ENCODE measurements around the gene NMNAT1.

Gene NMNAT1

GRCh38 chr1:9942939-9943788 lies at the start of gene NMNAT1, which contains the start of gene LZIC:
Gene NMNAT1, plus strand, starts transcription at chr1:9943475. Its CDS starts 28,599 bp downstream, at chr1:9972074.
Gene LZIC, minus strand, starts transcription at chr1:9943391. Its CDS starts 6,772 bp downstream, at chr1:9936619.
- H3K4me1 ChIP-seq (ENCODE audit: control insufficient read depth in 1 of 2, insufficient read depth in 1 of 2, low read depth in 1 of 2, low read length in 1 of 2): peaks cover 24 to 33% of the 10 kb centered on the region in 2 experiments
- peak; percentile 68 for TF ChIP-seq CTCF (IDR thresholded peaks at IDR 0.05)
- H3K27me3 ChIP-seq: no peaks in the 10 kb centered on the region
- no peaks in the 10 kb centered on the region for H3K9me3 ChIP-seq
- peaks cover 11% of the 10 kb centered on the region for H3K36me3 ChIP-seq
- peak within 1 kb of the TSS; percentile 85 to 98 for H3K4me3 ChIP-seq (ENCODE audit: low read depth in 1 of 2, low read length in 1 of 2)
- H3K27ac ChIP-seq: peak within 1 kb of the TSS; percentile 86

GRCh38 chr1:9894115-9894514 lies 49.2 kb upstream of the NMNAT1 start:
- no peaks in the 10 kb centered on the region for H3K9me3 ChIP-seq
- no peaks in the 10 kb centered on the region for H3K36me3 ChIP-seq
- no peak overlapping the region for H3K4me3 ChIP-seq (ENCODE audit: low read depth in 1 of 2, low read length in 1 of 2)
- TF ChIP-seq CTCF (IDR thresholded peaks at IDR 0.05): no peak
- H3K4me1 ChIP-seq (ENCODE audit: control insufficient read depth in 1 of 2, insufficient read depth in 1 of 2, low read depth in 1 of 2, low read length in 1 of 2): peaks cover 27 to 31% of the 10 kb centered on the region in 2 experiments
- H3K27ac ChIP-seq: peak overlapping the region; percentile 77
- no peaks in the 10 kb centered on the region for H3K27me3 ChIP-seq

GRCh38 chr1:9900142-9901043 lies 42.9 kb upstream of the NMNAT1 start:
- H3K4me1 ChIP-seq (ENCODE audit: control insufficient read depth in 1 of 2, insufficient read depth in 1 of 2, low read depth in 1 of 2, low read length in 1 of 2): peaks cover 16 to 18% of the 10 kb centered on the region in 2 experiments
- H3K27ac ChIP-seq: peak overlapping the region; percentile 77
- H3K9me3 ChIP-seq: no peaks in the 10 kb centered on the region
- peak; percentile 15 for TF ChIP-seq CTCF (IDR thresholded peaks at IDR 0.05)
- H3K27me3 ChIP-seq: no peaks in the 10 kb centered on the region
- no peaks in the 10 kb centered on the region for H3K36me3 ChIP-seq
- peak overlapping the region; percentile 30 to 34 for H3K4me3 ChIP-seq (ENCODE audit: low read depth in 1 of 2, low read length in 1 of 2)

GRCh38 chr1:9901148-9902059 lies 41.9 kb upstream of the NMNAT1 start:
- TF ChIP-seq CTCF (IDR thresholded peaks at IDR 0.05): no peak
- no peak overlapping the region for H3K4me3 ChIP-seq (ENCODE audit: low read depth in 1 of 2, low read length in 1 of 2)
- H3K4me1 ChIP-seq (ENCODE audit: control insufficient read depth in 1 of 2, insufficient read depth in 1 of 2, low read depth in 1 of 2, low read length in 1 of 2): peaks cover 16 to 18% of the 10 kb centered on the region in 2 experiments
- H3K27me3 ChIP-seq: no peaks in the 10 kb centered on the region
- H3K36me3 ChIP-seq: no peaks in the 10 kb centered on the region
- H3K9me3 ChIP-seq: no peaks in the 10 kb centered on the region
- H3K27ac ChIP-seq: peak overlapping the region; percentile 77

- Histone ChIP-seq H3K4me3 (ENCODE audit: low read depth in 1 of 2, low read length in 1 of 2) (no peak overlapping the region), H3K4me1 (ENCODE audit: control insufficient read depth in 1 of 2, insufficient read depth in 1 of 2, low read depth in 1 of 2, low read length in 1 of 2) (peaks cover 16 to 18% of the 10 kb centered on the region in 2 experiments), H3K9me3 (no peaks in the 10 kb centered on the region), H3K27ac (no peak overlapping the region), H3K36me3 (no peaks in the 10 kb centered on the region), H3K27me3 (no peaks in the 10 kb centered on the region)
- TF ChIP-seq CTCF (IDR thresholded peaks at IDR 0.05): no peak
Observed at GRCh38 chr1:9902060-9902452, 41.2 kb upstream of the NMNAT1 start.
